Measurements from ENCODE around the gene MVK.

GRCh38 chr12:109559200-109559505 is 14.4 kb upstream of the MVK start:
- no peak for TF ChIP-seq CTCF (conservative IDR thresholded peaks at IDR 0.05)
- no peak for TF ChIP-seq EZH2 (IDR thresholded peaks at IDR 0.05; ENCODE audit: low read depth)

All from PC-9 (cell line).